HG03280 (cell line): Measurements from ENCODE around the gene NOL4L.

Source experiments
- ATAC-seq: cut with Tn5 transposase; IDR thresholded peaks from one replicate; pipeline ENCODE4 v1.9.1; 2021; ENCODE audit warnings: mild to moderate bottlenecking, moderate library complexity; ENCODE audit not compliant: unreplicated experiment

The NOL4L gene

GRCh38 chr20:32395066-32395465 is 190.1 kb downstream of the NOL4L start:
- no peak for ATAC-seq
